Fibroblast of peridontal ligament (primary cell): ENCODE data around the gene PPDPF.
"Not testable (repeated sequence)": the region's sequence is repeated elsewhere in the genome, so short reads cannot be mapped to it uniquely, and the experiment has no call there.

Experiments used
- DNase-seq: peaks from one replicate; pipeline ENCODE4 v3.0.0-alpha.2; 2010; ENCODE audit errors: extremely low read depth

PPDPF gene

GRCh38 chr20:63564036-63564810, 43.7 kb downstream of the PPDPF start:
- DNase-seq: no peak

GRCh38 chr20:63565021-63565698, 44.6 kb downstream of the PPDPF start:
- no peak for DNase-seq

GRCh38 chr20:63565699-63566335, 45.3 kb downstream of the PPDPF start:
- no peak for DNase-seq

- DNase-seq: no peak
Measured at GRCh38 chr20:63566395-63567135, 46.0 kb downstream of the PPDPF start.

GRCh38 chr20:63567136-63567385, 46.5 kb downstream of the PPDPF start:
- no peak for DNase-seq

GRCh38 chr20:63567386-63568169, 47.0 kb downstream of the PPDPF start:
- DNase-seq: no peak

GRCh38 chr20:63568170-63568981, 47.8 kb downstream of the PPDPF start:
- DNase-seq: no peak

GRCh38 chr20:63568986-63569949, 48.7 kb downstream of the PPDPF start:
- DNase-seq: no peak

- no peak for DNase-seq
Measured at GRCh38 chr20:63570281-63571086, 49.9 kb downstream of the PPDPF start.

- DNase-seq: not testable (repeated sequence)
Measured at GRCh38 chr20:63571087-63571478, 50.5 kb downstream of the PPDPF start.
